ENCODE results near the gene CHGA.

CHGA gene

DNA sequence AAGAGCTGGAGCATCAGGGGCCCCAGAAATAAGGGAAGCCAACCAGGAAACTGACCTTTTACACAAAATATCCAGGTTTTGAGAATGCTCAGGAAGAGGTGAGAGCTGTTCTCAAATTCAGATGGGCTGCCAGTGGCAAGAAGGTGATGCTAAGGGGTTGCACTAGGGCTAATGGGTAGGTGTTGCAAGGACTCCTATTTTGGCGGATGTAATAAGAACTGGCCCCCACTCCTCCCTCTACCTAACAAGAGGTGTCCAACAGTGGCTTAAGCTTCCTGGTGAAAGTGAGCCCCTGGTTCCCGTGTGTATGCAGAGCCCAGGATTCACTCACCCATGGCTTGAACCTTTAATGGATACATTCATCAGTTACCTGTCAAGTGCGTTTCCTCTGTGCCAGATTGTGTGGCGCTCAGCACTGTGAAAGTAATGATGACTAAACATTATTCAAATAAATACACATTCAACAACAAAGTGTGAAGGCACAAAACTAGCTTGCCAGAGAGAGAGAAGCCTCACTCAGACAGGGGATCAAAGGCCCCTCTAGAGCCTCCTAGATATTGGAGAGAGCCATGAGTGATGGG is 705 bp upstream of the CHGA start:
- H3K9me3 ChIP-seq (ENCODE audit: control insufficient read depth in 5 of 5, low read length in 5 of 5), result peaks cover 0 to 3% (median 0%) of the 10 kb centered on the region in 5 donors
- no peak overlapping the region for H3K9ac ChIP-seq (ENCODE audit: low read length in 5 of 5)
- no peaks in the 10 kb centered on the region for H3K36me3 ChIP-seq (ENCODE audit: control insufficient read depth in 5 of 5, insufficient read depth in 5 of 5, low read length in 5 of 5)
- H3K27me3 ChIP-seq (ENCODE audit: control insufficient read depth in 5 of 5, insufficient read depth in 4 of 5, low read length in 5 of 5), result peaks cover 5 to 37% (median 13%) of the 10 kb centered on the region in 5 donors
- H3K27ac ChIP-seq (ENCODE audit: low read depth, low read length), result no peak overlapping the region
- H3K4me3 ChIP-seq (ENCODE audit: low read depth in 1 of 5, low read length in 5 of 5), result no peak overlapping the region
- H3K4me1 ChIP-seq (ENCODE audit: control insufficient read depth in 5 of 5, insufficient read depth in 5 of 5, low read length in 5 of 5), result peaks cover 0 to 4% (median 0%) of the 10 kb centered on the region in 5 donors

DNA sequence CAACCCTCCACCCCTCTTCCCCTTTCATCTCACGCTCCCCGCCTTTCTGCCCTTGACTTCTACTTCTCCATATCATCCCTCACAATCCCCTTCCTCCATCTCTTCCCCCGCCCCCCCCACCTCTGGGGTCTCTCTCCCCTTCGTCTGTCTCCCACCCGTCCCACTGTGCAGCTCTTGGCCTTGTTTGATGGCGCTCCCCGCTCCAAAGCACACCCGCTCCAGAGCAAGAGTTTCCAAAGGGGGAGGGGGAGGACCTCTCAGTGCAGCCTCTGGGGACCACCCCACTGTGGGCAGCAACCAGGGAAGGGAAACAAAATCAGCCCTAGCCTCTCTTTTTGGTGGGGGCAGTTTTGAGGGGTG is 774 bp downstream of the CHGA start:
- H3K4me1 ChIP-seq (ENCODE audit: control insufficient read depth in 5 of 5, insufficient read depth in 5 of 5, low read length in 5 of 5), result peaks cover 0 to 10% (median 0%) of the 10 kb centered on the region in 5 donors
- peaks cover 0 to 3% (median 0%) of the 10 kb centered on the region in 5 donors for H3K9me3 ChIP-seq (ENCODE audit: control insufficient read depth in 5 of 5, low read length in 5 of 5)
- H3K4me3 ChIP-seq (ENCODE audit: low read depth in 1 of 5, low read length in 5 of 5), result no peak overlapping the region
- H3K27ac ChIP-seq (ENCODE audit: low read depth, low read length), result no peak overlapping the region
- no peaks in the 10 kb centered on the region for H3K36me3 ChIP-seq (ENCODE audit: control insufficient read depth in 5 of 5, insufficient read depth in 5 of 5, low read length in 5 of 5)
- no peak overlapping the region for H3K9ac ChIP-seq (ENCODE audit: low read length in 5 of 5)
- H3K27me3 ChIP-seq (ENCODE audit: control insufficient read depth in 5 of 5, insufficient read depth in 4 of 5, low read length in 5 of 5), result peaks cover 5 to 31% (median 13%) of the 10 kb centered on the region in 5 donors

DNA sequence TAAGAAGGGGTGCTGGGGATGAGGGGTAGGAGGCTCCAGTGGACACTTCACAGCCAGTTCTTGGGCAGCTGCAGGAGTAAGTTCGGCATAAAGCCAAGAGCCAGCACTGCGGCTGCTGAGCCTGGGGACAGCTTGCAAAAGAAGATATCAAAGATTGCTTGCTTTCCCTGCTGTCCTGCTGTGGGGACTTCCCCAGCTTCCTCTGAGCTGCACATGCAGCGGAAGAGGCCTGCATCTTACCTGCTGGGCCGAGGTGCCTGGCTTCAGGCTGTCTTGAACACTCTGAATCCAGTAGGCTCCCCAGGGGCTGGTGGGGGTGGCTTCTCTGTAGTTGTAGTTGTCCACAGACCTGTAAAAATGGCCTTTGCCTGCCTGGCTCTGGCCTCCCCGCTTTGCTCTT is 1.3 kb downstream of the CHGA start:
- Histone ChIP-seq H3K27ac (ENCODE audit: low read depth, low read length) (no peak overlapping the region), H3K9ac (ENCODE audit: low read length in 5 of 5) (no peak overlapping the region), H3K36me3 (ENCODE audit: control insufficient read depth in 5 of 5, insufficient read depth in 5 of 5, low read length in 5 of 5) (no peaks in the 10 kb centered on the region), H3K4me1 (ENCODE audit: control insufficient read depth in 5 of 5, insufficient read depth in 5 of 5, low read length in 5 of 5) (peaks cover 0 to 10% (median 0%) of the 10 kb centered on the region in 5 donors), H3K27me3 (ENCODE audit: control insufficient read depth in 5 of 5, insufficient read depth in 4 of 5, low read length in 5 of 5) (peaks cover 4 to 29% (median 13%) of the 10 kb centered on the region in 5 donors), H3K9me3 (ENCODE audit: control insufficient read depth in 5 of 5, low read length in 5 of 5) (peaks cover 0 to 3% (median 0%) of the 10 kb centered on the region in 5 donors), H3K4me3 (ENCODE audit: low read depth in 1 of 5, low read length in 5 of 5) (no peak overlapping the region)

DNA sequence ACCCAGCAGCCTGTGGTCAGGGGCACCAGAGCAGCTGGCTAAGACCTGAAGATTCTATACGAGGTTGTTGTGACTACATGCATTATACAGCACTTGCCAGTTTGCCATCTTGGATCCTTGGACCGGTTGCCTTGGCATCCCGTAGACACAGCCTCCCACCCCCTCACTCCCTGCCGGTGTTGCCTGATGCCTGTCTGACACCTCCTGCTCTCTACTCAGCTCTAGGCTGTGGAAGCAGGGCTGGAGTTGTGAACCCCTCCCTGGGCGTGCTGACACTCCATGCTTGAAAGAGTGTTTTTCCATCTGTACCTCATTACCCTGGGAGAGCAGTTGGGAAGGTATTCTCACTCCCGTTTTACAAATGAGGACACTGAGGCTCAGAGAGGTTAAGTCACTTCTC is 2.5 kb downstream of the CHGA start:
- Histone ChIP-seq H3K4me1 (ENCODE audit: control insufficient read depth in 5 of 5, insufficient read depth in 5 of 5, low read length in 5 of 5) (peaks cover 0 to 10% (median 0%) of the 10 kb centered on the region in 5 donors), H3K9ac (ENCODE audit: low read length in 5 of 5) (no peak overlapping the region), H3K27me3 (ENCODE audit: control insufficient read depth in 5 of 5, insufficient read depth in 4 of 5, low read length in 5 of 5) (peaks cover 3 to 29% (median 13%) of the 10 kb centered on the region in 5 donors), H3K4me3 (ENCODE audit: low read depth in 1 of 5, low read length in 5 of 5) (no peak overlapping the region), H3K27ac (ENCODE audit: low read depth, low read length) (no peak overlapping the region), H3K36me3 (ENCODE audit: control insufficient read depth in 5 of 5, insufficient read depth in 5 of 5, low read length in 5 of 5) (no peaks in the 10 kb centered on the region), H3K9me3 (ENCODE audit: control insufficient read depth in 5 of 5, low read length in 5 of 5) (no peaks in the 10 kb centered on the region)

DNA sequence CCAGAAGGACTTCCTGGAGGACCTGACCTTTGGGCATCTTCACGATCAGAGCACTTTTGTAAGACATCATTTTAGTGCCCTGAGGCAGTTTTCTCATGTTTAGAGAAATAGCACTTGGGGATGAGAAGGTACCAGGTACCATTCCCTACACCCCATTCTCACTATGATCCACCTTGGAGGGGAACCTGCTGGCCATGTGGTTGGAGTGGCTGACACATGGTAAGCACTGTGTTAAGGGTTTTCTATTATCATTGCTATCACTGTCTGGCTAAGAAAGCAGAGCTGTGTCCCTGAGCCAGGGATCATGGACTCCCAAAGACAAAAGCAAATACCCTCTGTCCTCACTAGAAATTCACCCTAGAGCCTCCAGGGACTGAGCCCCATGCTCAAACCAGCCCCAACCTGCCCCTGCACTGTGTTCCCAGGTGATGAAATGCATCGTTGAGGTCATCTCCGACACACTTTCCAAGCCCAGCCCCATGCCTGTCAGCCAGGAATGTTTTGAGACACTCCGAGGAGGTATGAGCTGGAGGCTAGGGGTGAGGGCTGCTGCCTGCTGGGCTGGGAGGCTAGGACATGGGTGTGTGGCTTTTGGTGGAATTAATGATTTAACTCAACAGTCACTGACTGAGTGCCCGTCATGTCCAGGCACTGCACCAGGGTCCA is 3.4 kb downstream of the CHGA start:
- Histone ChIP-seq H3K36me3 (ENCODE audit: control insufficient read depth in 5 of 5, insufficient read depth in 5 of 5, low read length in 5 of 5) (no peaks in the 10 kb centered on the region), H3K4me3 (ENCODE audit: low read depth in 1 of 5, low read length in 5 of 5) (no peak overlapping the region), H3K27me3 (ENCODE audit: control insufficient read depth in 5 of 5, insufficient read depth in 4 of 5, low read length in 5 of 5) (peaks cover 3 to 29% (median 13%) of the 10 kb centered on the region in 5 donors), H3K4me1 (ENCODE audit: control insufficient read depth in 5 of 5, insufficient read depth in 5 of 5, low read length in 5 of 5) (peaks cover 0 to 10% (median 0%) of the 10 kb centered on the region in 5 donors), H3K9ac (ENCODE audit: low read length in 5 of 5) (no peak overlapping the region), H3K9me3 (ENCODE audit: control insufficient read depth in 5 of 5, low read length in 5 of 5) (no peaks in the 10 kb centered on the region), H3K27ac (ENCODE audit: low read depth, low read length) (no peak overlapping the region)

DNA sequence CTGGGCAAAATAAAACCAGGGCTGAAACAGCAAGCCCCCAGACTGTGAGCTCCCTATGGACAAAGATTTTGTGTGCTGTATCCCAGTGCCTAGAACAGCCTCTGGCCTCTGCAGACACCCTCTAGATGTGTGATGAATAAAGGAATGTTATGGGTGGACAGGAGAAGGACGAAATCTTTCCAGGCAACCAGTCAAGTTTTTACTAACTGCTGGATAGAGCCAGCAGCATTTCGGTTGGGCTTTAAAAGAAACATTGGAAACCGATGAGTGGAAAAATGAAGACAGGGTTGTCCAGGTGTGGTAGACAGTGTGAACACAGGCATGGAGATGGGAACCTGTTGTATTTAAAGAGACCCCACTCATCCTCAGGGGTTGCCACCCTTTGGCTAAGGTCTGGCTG is 4.0 kb downstream of the CHGA start:
- Histone ChIP-seq H3K4me1 (ENCODE audit: control insufficient read depth in 5 of 5, insufficient read depth in 5 of 5, low read length in 5 of 5) (peaks cover 0 to 10% (median 0%) of the 10 kb centered on the region in 5 donors), H3K27me3 (ENCODE audit: control insufficient read depth in 5 of 5, insufficient read depth in 4 of 5, low read length in 5 of 5) (peaks cover 3 to 25% (median 13%) of the 10 kb centered on the region in 5 donors), H3K36me3 (ENCODE audit: control insufficient read depth in 5 of 5, insufficient read depth in 5 of 5, low read length in 5 of 5) (no peaks in the 10 kb centered on the region), H3K27ac (ENCODE audit: low read depth, low read length) (no peak overlapping the region), H3K4me3 (ENCODE audit: low read depth in 1 of 5, low read length in 5 of 5) (no peak overlapping the region), H3K9ac (ENCODE audit: low read length in 5 of 5) (no peak overlapping the region), H3K9me3 (ENCODE audit: control insufficient read depth in 5 of 5, low read length in 5 of 5) (no peaks in the 10 kb centered on the region)

DNA sequence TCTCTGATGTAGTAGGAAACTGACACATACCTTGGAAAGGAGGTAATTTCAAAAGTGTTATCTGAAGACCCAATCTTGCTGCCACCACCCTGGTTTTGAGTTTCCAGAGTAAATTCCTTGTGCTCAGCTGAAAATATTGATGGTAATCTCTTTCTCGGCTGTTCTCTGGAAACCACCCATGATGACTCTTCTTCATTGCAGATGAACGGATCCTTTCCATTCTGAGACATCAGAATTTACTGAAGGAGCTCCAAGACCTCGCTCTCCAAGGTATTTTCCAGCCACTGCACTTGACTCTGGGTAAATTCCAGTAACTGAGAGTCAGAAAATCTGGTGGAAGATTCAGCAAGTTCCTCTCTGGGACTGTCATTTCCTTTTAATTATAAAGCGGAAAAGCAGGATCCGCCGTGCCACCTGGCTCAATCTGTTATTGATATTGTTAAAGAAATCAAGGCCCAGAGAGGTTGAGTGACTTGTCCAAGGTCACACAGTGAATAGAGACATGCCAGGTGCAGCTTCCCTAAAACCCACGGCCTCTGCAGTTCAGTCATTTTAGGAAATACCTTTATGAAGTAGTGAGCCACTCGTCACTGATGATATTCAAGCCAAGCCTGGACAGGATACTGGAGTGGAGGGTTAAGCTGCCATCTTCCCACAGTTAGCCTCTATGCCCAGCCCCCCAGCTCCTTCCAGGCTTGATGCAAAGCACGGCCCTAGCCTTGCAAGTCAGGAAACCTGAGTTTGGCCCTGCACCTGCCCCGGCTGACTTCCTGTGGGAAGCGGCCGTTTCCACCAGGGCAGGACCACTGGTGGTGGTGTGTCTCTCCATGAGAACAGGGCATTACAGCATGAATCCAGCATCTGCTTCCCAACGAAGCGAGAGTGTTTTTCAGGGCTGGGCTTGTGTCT is 4.7 kb downstream of the CHGA start:
- Histone ChIP-seq H3K4me3 (ENCODE audit: low read depth in 1 of 5, low read length in 5 of 5) (no peak overlapping the region), H3K27ac (ENCODE audit: low read depth, low read length) (no peak overlapping the region), H3K9ac (ENCODE audit: low read length in 5 of 5) (no peak overlapping the region), H3K4me1 (ENCODE audit: control insufficient read depth in 5 of 5, insufficient read depth in 5 of 5, low read length in 5 of 5) (peaks cover 0 to 10% (median 0%) of the 10 kb centered on the region in 5 donors), H3K27me3 (ENCODE audit: control insufficient read depth in 5 of 5, insufficient read depth in 4 of 5, low read length in 5 of 5) (peaks cover 0 to 19% (median 8%) of the 10 kb centered on the region in 5 donors), H3K36me3 (ENCODE audit: control insufficient read depth in 5 of 5, insufficient read depth in 5 of 5, low read length in 5 of 5) (no peaks in the 10 kb centered on the region), H3K9me3 (ENCODE audit: control insufficient read depth in 5 of 5, low read length in 5 of 5) (no peaks in the 10 kb centered on the region)

DNA sequence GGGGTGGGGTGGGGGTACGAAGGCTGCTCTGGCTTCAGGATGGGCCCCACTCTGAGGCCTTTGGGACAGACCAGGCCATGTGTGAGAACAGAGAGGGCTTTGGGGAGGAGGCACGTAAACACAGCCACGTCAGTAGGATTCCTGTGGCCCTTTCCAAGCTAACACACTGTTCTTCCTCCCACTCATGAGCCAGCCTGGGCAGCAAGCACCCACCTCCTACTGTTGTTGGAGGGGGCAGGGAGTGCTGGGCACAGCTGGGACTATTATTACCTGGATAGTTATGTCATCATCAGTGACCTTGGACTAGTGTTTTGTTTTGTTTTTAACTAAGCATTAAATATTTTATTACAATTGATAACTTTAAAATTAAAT is 5.3 kb downstream of the CHGA start:
- Histone ChIP-seq H3K36me3 (ENCODE audit: control insufficient read depth in 5 of 5, insufficient read depth in 5 of 5, low read length in 5 of 5) (no peaks in the 10 kb centered on the region), H3K27ac (ENCODE audit: low read depth, low read length) (no peak overlapping the region), H3K9ac (ENCODE audit: low read length in 5 of 5) (no peak overlapping the region)

DNA sequence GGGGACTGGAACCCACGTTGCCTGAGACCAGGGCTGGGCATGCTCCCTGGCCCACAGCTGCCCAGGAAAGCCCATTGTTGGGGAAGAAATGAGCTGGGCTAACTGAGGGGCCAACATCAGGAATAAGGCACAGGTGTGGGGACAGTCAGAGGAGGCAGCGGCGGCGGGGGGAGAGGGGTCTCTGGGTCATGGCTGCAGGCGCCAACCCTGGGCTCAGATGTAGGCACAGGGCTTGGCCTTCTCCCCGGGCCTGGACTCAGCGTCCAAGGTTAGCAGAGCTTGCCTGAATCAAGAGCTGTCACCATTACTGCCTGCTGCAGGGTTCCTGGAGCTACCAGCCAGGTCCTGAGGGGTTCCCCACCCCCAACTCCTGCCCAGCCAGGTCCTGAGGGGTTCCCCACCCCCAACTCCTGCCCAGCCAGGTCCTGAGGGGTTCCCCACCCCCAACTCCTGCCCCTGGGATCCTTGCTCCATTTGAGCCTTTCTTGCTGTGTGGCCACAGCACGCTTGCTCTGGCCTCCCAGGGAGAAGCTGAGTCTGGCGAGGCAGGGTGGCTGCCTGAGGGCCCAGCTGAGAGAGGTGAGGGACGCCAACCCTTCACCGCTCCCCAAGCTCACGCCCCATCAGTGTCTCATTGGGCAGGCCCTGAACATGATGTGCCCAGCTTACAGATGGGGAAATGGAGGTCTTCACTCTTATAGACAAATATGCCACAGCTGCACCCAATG is 6.2 kb downstream of the CHGA start:
- Histone ChIP-seq H3K4me1 (ENCODE audit: control insufficient read depth in 5 of 5, insufficient read depth in 5 of 5, low read length in 5 of 5) (peaks cover 0 to 10% (median 0%) of the 10 kb centered on the region in 5 donors), H3K27ac (ENCODE audit: low read depth, low read length) (no peak overlapping the region), H3K27me3 (ENCODE audit: control insufficient read depth in 5 of 5, insufficient read depth in 4 of 5, low read length in 5 of 5) (peaks cover 0 to 12% (median 0%) of the 10 kb centered on the region in 5 donors), H3K9ac (ENCODE audit: low read length in 5 of 5) (no peak overlapping the region), H3K9me3 (ENCODE audit: control insufficient read depth in 5 of 5, low read length in 5 of 5) (no peaks in the 10 kb centered on the region), H3K4me3 (ENCODE audit: low read depth in 1 of 5, low read length in 5 of 5) (no peak overlapping the region), H3K36me3 (ENCODE audit: control insufficient read depth in 5 of 5, insufficient read depth in 5 of 5, low read length in 5 of 5) (no peaks in the 10 kb centered on the region)

More for the DNA sequence above, 5.3 kb downstream of the CHGA start:
- H3K27me3 ChIP-seq (ENCODE audit: control insufficient read depth in 5 of 5, insufficient read depth in 4 of 5, low read length in 5 of 5), result peaks cover 0 to 17% (median 3%) of the 10 kb centered on the region in 5 donors
- H3K9me3 ChIP-seq (ENCODE audit: control insufficient read depth in 5 of 5, low read length in 5 of 5), result no peaks in the 10 kb centered on the region
- H3K4me3 ChIP-seq (ENCODE audit: low read depth in 1 of 5, low read length in 5 of 5), result no peak overlapping the region
- H3K4me1 ChIP-seq (ENCODE audit: control insufficient read depth in 5 of 5, insufficient read depth in 5 of 5, low read length in 5 of 5), result peaks cover 0 to 10% (median 0%) of the 10 kb centered on the region in 5 donors
